Measurements from ENCODE around the gene SKI.
A peak's percentile ranks its signal among the peaks of the same experiment; 100 is the strongest.

SKI gene

GRCh38 chr1:2310332-2311183 lies 82.4 kb downstream of the SKI start:
- DNase-seq (ENCODE audit: low read depth) = no peak

- peak; percentile 74 for DNase-seq (ENCODE audit: low read depth)
Observed at GRCh38 chr1:2311184-2312032, 83.3 kb downstream of the SKI start.

- no peak for DNase-seq (ENCODE audit: low read depth)
Observed at GRCh38 chr1:2312160-2312514, 84.0 kb downstream of the SKI start.

- no peak for DNase-seq (ENCODE audit: low read depth)
Observed at GRCh38 chr1:2312515-2313301, 84.6 kb downstream of the SKI start.

GRCh38 chr1:2313651-2314261 lies 85.6 kb downstream of the SKI start:
- DNase-seq (ENCODE audit: low read depth) = no peak

- peak; percentile 60 for DNase-seq (ENCODE audit: low read depth)
Observed at GRCh38 chr1:2314273-2314802, 86.2 kb downstream of the SKI start.

- DNase-seq (ENCODE audit: low read depth) = peak; percentile 67
Observed at GRCh38 chr1:2314803-2315673, 86.9 kb downstream of the SKI start.

- no peak for DNase-seq (ENCODE audit: low read depth)
Observed at GRCh38 chr1:2315674-2316450, 87.7 kb downstream of the SKI start.

- peak; percentile 69 for DNase-seq (ENCODE audit: low read depth)
Observed at GRCh38 chr1:2316451-2316961, 88.4 kb downstream of the SKI start.

- no peak for DNase-seq (ENCODE audit: low read depth)
Observed at GRCh38 chr1:2317230-2318065, 89.3 kb downstream of the SKI start.

- DNase-seq (ENCODE audit: low read depth) = no peak
Observed at GRCh38 chr1:2318314-2319278, 90.5 kb downstream of the SKI start.

GRCh38 chr1:2319291-2319690 lies 91.2 kb downstream of the SKI start:
- DNase-seq (ENCODE audit: low read depth) = no peak

- DNase-seq (ENCODE audit: low read depth) = no peak
Observed at GRCh38 chr1:2320006-2320405, 91.9 kb downstream of the SKI start.

GRCh38 chr1:2320760-2321667 lies 92.9 kb downstream of the SKI start:
- no peak for DNase-seq (ENCODE audit: low read depth)

GRCh38 chr1:2322065-2322571 lies 94.0 kb downstream of the SKI start:
- peak; percentile 52 for DNase-seq (ENCODE audit: low read depth)

GRCh38 chr1:2322581-2323211 lies 94.6 kb downstream of the SKI start:
- DNase-seq (ENCODE audit: low read depth) = no peak

All from ELR (cell line).